HL-60/S4 (cell line): ENCODE data around the gene LRRC3B.

ENCODE experiments used
- in situ Hi-C: fragments of 300-500 bp; cut with MboI; formaldehyde crosslinking; loops from 2 replicates; pipeline ENCODE4 v1.14.3; 2022; ENCODE audit warnings: low sequenced_read_pairs

Gene LRRC3B

DNA sequence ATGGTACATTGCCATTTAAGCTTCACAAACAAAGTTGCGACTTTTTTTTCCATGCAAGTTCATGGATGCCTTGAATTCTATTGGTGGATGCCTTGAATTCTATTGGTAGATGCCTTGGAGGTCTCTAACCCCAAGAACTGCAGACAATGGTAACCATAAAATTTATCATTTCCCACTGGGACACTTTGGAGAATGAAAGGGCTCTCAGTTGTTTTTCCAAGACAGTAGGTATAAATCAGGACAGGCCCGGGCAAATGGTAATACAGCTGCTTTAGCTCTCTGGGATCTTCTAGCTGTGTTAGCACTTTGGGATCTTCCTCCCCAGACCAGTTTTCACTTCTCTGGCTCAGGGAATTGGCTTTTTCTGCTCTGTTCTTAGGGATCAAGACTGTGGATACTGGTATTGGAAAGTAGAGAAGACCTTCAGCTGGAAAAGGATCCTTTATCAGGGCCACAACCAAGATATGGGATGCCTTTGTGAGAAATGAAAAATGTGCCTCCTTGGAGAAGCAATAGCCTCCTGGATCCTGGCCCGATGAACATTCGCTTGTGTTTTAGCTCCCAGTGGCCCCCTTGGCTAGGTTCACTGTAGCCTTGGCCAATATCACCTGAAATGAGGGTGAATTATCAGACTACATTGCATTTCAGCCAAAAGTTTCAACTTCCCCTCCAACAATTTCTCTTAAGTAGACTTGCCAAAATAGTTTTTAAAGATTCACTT lies 8.3 kb downstream of the LRRC3B start:
- in situ Hi-C loops, result no loop called here

DNA sequence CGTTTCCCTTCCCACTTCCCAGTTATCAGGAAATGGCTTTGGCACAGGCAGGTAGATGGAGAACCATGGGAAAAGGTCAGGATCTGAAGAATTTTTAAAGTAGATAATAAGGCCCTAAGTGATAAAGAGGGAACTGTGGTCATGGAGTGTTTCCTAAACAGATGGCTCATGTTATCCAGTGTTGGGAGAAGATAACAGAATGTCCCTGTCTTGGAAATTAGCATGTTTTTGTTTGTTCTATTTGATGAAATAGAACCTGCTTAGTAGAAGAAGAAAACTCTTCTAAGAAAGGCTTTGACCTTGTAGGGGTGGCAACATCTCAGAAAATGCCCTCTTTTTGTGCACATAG lies 8.8 kb downstream of the LRRC3B start:
- in situ Hi-C loops, result no loop called here

DNA sequence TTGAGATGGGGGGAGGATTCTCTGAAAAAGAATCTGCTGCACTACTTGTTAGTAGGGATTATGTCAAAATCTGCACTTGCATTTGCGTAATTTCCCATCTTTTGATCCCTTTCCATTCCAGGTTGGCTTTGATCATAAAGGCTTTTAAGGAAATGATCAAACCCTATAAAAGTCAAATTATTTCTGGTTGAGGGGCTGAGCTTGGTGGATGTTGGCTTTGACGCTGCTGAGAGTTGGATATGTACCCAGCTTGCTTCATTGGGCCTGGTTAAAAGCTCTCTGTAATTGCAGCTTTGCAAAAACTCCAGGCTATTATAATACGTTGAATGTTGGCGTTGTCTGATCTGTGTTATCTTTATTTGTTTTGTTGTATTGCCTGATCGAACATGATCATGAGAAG lies 12.0 kb downstream of the LRRC3B start:
- in situ Hi-C loops, result no loop called here

DNA sequence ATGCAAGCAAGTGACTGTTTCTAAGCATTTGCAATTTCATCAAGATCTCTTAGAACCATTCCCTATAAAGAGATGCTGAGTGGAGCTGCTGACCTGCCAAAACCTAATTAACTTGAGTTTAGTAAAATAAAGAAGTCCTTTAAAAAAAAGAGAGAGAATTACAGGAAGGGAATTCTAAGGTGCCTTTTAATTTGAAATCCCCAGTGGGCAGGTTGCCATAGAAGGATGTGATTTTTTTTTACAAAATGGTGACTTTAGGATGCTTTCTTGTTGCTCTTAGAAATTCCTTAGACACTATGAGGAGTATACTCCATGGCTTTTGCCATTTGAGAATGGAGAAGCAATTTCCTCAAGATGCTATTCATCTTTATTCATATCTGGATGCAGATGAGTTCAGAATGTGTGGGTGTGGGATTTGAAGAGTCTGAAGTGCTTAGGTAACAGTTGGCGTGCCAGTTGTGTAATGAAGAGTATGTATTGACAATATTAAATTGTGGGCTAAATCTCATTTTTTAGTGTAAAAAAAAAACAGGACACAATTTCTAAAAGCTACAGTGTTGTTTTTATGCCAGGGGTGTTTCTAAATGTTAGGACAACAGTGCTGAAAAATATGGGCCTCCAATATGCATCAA lies 13.6 kb downstream of the LRRC3B start:
- in situ Hi-C loops, result no loop called here

DNA sequence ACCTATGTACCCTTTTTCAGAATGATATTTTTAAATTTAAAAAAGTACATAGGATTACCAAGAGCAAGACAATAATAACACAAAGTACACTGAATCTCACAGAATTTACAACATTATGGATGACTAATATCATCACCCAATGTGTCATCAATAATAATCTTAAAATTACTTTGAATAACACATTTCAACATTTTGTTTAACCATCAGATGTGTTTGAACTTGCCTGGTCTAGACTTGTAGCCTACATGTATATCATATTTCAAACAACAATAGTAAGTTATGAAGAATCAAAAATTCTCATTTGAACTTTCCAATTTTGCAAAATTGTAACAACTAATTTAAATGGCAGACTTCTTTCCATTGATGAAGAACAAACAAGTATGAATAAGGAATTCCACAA lies 15.1 kb downstream of the LRRC3B start:
- in situ Hi-C loops, result no loop called here

DNA sequence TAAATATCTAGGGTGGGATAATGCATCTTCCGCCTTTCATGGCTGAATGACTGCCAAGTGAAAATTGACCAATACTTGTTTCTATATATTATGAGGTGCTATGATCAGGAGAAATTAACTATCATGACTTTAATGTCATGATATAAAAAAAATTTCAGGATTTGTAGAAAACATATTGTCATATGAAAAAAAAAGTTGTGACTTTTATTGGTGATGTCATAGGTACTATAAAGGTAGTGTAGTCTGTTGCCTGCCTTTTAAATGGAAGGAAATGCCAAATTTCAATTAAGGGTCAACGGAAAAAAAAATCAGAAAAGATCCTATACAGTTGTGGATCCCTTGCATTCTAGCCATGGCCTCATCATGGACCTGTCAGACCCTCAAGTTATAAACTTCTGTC lies 15.5 kb downstream of the LRRC3B start:
- in situ Hi-C loops, result no loop called here

DNA sequence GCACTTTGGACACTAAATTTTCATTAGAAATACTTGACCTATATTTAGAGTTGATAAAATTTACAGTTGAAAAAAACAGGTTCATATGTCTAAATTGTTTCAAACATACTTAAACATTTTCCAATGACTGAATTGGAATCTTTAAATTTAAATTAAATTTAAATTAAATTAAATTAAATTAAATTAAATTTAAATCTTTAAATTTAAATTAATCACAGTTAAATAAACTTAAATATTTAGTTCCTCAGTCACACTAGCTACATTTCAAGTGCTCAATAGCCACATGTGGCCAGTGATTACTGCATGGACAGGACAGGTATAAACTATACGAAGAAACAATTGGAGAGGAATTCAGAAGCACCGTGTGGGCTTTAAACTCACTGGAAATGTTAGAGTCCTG lies 16.8 kb downstream of the LRRC3B start:
- in situ Hi-C loops, result no loop called here

DNA sequence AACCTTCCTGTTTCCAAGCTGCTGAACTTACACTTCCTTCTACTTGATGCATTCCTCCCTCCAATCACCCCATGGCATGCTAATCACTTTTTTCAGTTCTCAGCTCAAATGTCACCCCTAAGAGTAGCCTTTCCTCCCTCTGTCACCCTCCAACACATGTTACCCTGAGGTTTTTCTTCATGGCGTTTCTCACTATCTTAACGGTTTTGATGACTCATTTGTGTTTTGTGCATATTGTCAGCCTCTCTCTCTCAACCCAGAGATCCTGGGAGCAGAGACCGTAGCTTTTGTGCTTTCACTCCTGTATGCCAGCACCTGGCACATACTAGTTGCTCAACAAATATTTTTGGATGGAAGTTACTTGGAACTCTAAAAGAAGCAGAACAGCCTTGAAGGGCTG lies 24.5 kb downstream of the LRRC3B start:
- in situ Hi-C loops, result no loop called here

DNA sequence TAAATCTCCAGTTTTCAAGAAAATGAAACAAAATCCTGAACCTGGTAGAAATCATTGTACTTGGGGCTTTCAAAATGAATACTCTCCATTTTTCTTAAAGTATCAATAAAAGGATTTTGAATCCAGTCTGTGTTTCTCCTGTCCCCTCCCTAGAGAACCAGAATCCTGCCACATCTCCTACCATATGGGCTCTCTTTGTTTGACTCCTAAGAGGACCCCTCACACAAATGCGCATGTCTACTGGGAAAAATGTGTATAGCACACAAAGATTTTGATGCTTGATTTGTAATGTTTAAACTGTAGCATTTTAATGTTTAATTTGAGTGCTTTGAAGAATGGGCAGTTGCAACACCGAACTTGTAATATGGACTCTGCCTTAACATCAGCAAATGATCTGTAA lies 25.9 kb downstream of the LRRC3B start:
- in situ Hi-C loops, result no loop called here

DNA sequence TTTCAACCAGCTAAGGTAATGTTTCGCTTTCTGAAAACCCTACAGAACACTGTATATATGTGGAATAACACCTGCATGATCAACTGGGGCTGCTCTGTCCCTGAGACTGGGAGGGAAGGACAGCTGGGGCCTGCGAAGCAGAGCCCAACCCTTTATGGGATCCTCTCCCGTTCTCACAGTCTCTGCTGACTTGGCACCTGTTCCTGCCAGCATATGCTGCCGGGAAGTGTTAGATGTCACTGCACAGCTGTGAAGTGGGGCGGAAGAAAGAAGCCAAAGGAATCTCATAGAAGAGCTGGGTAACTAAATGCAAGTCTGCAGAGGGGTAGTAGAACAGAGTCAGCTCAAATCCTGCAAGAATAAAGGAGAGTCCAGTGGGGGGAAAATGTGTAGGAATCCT lies 29.6 kb downstream of the LRRC3B start:
- in situ Hi-C loops, result no loop called here

DNA sequence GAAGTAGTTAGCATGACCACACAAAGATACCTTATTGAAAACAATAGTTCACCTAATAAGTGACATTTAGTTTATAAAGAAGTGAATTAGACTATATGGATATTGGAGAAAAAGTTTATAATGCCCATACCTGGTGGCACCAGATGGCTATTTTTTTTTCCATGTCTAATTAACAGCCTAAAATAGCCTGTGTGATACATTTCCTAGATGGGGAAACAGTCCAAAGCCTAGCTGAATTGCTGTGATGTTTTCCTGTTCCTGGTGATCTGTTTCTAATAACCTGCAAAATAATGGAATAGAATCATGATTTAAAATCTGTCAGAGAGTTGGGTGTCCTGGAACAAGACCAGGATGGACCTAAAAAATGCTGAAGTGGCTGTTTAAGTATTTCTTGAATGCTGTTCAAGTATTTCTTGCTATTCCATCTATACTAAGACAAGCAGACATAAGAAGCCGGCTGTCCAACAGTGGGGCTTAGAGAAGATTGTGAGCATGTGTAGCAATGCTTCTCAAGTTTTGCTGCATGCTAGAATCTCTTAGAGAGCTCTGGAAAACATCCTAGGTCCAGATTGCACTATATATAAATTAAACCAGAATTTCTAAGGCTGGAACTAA lies 31.3 kb downstream of the LRRC3B start:
- in situ Hi-C loops, result no loop called here

DNA sequence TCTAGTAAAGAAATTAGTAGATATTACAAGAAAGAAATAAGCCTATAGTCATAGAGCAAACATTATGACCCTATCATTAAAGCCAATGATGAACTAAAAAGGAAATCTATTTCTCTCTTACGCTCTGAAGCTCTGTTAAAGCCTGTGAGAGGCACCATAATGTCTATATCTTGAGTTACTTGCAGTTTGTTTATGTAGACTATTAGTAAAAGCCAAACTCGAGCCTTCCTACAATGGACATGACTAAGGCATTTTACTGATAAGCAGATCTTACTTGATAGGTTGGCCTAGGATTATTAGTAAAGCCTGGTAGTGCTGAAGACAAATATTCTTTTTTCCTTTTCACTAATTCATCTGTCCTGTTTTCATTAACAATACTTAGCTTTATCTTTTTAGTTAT lies 32.7 kb downstream of the LRRC3B start:
- in situ Hi-C loops, result no loop called here

DNA sequence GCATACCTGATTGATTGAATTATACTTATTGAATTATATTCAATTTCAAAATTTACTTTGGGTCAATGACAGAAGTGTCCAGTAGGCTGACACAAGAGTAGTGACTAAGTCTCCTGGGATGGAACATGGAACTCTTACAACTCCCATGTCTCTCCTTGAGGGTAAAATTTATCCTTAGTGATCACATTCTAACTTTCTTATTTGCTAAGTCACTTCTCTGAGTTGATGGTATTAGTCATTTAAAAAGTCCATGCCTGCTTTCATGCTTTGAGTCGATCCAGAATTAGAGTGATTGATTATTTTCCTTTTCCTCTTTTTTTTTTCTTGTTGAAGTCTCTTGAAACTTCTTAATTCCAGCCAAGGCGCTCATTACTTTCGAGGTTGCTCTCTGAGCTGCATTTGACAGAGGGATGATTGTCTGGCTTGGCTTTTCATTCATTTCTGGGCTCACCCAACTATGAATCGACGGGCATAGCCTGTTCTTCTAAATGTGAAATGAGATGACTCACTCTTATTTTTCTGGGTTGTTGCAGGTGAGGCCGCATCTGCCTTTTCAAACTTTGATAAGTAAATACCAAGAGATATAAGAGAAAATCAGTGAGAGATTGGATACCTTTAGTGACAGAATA lies 34.9 kb downstream of the LRRC3B start:
- in situ Hi-C loops, result no loop called here

DNA sequence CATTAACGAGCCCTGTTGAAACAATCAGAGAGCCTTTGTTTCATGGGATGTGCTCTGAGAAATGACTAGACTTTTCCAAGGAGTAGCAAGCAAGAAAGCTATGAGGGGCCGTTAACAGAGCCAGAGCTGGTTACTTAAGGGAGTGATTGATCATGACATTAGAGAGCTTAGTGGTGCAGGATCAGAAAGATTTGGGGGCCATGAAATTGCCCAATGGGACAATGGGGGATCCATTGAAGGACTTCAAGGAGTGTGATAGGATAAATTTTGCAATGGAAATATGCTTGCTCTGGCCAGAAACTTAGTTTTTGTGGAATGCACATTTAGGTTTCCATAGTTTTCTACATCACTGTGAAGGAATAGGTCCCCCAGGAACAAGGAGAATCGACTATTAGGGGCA lies 45.6 kb downstream of the LRRC3B start:
- in situ Hi-C loops, result no loop called here

DNA sequence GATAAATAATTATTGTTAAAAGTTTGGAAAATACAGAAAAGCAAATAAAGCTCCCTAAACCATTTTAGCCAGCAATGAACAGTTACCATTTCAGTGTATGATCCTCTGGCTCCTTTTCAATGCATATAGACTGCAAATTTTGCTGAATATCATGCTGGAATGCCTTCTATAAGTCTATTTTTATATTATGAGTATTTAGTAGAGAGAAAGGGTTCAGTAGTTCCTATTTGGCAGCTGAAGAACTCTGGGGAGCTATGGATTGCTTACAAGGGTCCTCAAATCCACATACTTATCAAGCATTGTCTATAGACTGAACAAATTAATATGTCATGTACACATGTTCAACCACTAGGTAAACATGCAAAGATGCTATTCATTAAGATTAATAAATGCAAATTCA lies 46.1 kb downstream of the LRRC3B start:
- in situ Hi-C loops, result no loop called here

DNA sequence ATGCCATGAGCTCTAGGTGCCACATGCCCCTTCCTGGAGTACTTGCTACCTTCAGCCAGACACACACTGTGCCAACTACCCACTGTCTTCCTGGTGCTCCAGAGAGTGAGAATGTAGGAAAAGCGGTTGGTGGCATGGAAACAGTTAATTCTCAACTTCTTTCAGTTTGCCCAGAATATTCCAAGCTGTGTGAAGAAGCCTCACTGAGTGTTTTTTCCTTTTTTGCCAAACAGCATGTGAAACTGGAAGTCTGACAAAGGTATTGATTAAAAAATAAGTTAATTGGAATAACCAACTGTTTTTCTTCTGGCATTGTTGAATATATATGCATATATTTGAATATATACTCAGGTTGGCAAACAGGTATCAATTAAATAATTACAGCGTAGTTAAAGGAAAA lies 52.8 kb downstream of the LRRC3B start:
- in situ Hi-C loops, result no loop called here

DNA sequence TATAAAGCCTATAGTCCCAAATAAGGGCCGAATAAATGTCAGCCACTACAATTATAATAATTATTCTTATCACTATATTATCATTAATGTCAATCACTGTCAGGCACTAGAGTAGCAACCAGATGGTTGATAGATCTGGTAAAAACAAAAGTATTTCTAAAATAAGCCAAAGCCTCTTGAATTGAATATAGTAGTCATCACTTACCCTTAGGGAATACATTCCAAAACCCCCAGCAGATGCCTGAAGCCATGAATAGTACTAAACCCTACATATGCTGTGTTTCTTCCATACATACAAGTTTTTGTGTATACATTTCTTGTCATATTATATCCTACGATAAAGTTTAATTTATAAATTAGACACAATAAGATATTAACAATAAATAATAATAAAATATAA lies 59.1 kb downstream of the LRRC3B start:
- in situ Hi-C loops, result no loop called here

DNA sequence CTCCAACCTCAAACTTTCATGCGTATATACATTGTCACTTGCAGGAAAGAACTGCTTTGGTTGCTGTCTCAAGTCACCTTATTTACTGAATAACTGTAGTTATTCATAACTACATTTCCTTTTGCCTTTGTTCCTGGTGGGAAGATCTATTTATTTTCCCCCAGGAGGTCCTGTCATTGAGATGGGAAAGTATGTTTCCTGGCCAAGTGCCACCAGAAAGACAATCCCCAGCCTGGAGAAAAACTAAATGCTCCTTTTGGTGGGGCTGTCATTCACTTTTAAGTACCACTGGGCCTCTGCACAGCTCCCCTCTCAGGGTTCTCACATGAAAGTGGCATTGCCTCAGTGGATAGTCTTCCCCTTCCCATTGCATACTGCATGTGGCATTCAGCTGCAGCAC lies 59.8 kb downstream of the LRRC3B start:
- in situ Hi-C loops, result no loop called here

DNA sequence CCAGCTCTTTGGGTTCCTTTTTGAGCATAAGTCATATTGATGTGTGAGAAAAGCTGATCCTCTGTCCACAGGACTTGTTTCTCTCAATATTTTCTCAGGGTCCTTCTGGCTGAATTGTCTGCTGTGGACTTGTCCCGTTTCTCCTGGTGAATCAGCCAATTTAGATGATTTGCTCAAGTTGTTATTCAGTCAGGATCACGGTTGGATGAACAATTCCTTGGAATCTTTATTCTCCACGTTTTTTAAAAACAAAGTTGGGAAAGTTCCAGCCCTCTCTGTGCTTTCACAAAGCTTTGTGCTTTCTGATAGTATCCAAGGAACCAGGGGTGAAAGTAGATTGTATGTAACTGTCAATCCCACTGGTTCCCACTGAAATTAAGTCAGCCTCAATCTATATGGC lies 61.3 kb downstream of the LRRC3B start:
- in situ Hi-C loops, result no loop called here

DNA sequence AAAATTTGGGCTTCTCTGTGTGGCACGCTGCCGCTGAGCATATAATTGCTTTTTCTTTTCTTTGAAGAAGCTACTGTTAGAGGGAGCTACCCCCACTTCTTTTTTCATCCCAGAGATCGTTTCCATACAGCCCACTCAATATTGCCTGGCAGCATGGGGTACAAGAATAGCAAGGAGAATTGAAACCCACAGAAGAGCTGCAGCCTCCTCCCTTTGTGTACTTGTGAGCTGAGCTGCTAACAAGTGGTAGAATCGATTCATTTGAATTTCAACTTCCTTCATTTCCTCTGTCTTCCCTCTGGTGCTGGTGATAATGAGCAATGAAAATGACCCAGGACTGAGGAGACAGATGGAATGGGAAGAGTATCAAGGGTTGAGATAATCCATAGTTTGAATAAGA lies 64.9 kb downstream of the LRRC3B start:
- in situ Hi-C loops, result no loop called here

DNA sequence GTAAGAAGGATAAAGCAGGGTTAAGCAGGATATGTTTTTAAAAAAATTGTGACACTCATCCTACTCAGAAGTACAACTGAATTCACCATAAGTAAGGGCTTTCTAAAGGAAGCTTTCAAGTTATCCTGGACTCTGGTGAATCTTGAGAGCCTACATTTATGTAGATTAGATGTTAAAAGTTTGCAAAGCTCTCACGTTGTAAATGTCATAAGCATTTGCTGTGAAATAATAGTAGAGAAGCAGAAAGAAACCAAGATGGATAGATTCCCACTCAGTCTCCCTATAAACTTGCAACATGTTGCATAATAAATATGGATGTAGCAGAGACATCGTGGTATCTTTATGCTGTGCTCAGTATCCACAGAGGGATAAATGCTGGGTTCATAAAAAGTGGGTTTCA lies 77.0 kb downstream of the LRRC3B start:
- in situ Hi-C loops, result no loop called here

DNA sequence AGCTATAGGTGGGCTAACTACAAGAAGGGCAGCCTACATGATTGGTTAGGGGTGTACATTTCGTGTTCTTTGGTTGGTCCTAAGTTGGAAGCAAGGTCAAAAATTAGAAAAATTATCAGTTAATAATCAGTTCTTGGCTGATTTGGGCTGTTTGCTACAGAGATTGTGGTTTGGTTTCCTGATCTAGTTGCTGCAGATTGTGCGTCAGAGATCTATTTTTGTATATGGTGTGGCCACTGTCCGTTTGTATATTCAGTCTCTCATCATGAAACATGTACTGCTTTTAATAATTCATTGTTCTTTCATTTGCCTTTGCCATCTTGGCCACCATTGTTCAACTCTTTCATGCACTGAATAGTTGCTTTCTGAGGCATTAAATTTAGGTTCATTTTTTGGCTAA lies 80.9 kb downstream of the LRRC3B start:
- in situ Hi-C loops, result no loop called here
